ENCODE data around the gene FGA. TPM values are rescaled to one million over a fixed set of nuclear protein-coding genes. Genes with fewer than 3 reads are reported as not detected.

FGA gene
- total RNA-seq, 1 experiment from 2014 or later = not detected

- in situ Hi-C loops (cut with HindIII; ENCODE audit: low pct_unique_long_range_greater_than_20kb, low sequenced_read_pairs) = no loop called here
- peak; percentile 47 for DNase-seq (ENCODE audit: low read depth)
Observed at GRCh38 chr4:154559494-154560418, 30.8 kb downstream of the FGA start.

DNA sequence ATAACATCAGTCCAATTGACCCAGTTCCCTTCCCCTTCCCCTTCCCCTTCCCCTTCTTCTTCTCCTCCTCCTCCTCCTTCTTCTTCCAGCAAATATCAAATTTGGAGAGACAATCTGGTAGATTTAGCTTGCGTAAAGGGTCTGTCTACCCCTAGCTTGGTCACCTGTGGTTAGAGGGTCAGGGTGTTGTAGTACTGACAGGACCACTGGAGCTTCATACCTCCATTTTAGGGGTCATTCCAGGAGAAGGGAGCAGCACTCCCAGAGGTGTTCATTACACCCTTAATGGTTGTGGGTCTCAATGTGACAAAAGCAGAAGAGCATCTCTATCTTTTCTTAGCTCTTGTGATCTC is 31.4 kb downstream of the FGA start:
- in situ Hi-C loops (cut with HindIII; ENCODE audit: low pct_unique_long_range_greater_than_20kb, low sequenced_read_pairs) = no loop called here
- no peak for DNase-seq (ENCODE audit: low read depth)

GRCh38 chr4:154551872-154552686 is 38.5 kb downstream of the FGA start:
- in situ Hi-C loops (cut with HindIII; ENCODE audit: low pct_unique_long_range_greater_than_20kb, low sequenced_read_pairs) = no loop called here
- peak; percentile 47 for DNase-seq (ENCODE audit: low read depth)

DNA sequence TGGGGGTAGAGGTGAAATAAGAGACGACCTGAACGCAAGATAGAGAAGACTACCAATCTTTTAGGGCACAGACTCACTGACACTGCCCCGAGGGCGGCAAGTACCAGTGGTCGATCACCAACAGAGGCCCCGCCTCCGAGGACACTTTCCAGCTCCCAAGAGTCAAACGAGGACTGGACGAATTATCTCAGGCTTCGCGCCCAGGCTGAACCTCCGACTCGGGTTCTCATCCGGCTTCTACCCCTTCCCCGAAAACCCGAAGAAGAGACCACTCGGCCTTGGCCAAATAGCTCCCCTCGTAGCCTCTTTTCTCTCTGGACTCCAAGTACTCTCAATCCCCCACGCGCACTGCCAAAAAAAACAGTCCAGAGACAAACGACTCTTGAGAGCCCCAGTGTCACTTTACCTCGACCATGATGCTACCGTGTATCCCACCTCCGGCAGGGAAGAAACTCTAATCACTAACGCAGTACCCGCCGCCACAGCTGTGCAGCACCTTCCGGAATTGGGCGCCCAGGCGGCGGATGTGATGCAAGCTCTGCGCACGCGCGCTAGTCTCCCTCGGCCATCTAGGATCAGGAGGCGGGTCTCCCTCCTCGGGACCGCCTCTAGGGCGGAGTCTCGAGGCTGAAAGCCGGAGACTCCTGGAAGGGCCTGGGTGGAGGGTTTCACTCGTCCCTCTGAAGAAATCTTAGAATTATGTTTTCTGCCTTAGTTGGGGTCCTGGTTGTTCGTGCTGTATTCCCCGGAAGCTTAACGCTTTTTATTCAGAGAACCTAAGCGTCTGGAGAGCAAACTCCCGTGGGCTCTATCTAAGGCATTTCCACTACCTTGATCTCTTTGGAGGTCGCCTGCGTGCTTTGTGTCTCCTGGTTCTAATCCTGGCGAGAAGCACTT is 40.4 kb downstream of the FGA start, which contains the start of gene PLRG1:
PLRG1 (minus strand) TSS at position 507 of the 897 bp plus-strand sequence; CDS start at position 415, 92 bp downstream.
- in situ Hi-C loops (cut with HindIII; ENCODE audit: low pct_unique_long_range_greater_than_20kb, low sequenced_read_pairs) = no loop called here
- DNase-seq (ENCODE audit: low read depth) = peak; percentile 86

DNA sequence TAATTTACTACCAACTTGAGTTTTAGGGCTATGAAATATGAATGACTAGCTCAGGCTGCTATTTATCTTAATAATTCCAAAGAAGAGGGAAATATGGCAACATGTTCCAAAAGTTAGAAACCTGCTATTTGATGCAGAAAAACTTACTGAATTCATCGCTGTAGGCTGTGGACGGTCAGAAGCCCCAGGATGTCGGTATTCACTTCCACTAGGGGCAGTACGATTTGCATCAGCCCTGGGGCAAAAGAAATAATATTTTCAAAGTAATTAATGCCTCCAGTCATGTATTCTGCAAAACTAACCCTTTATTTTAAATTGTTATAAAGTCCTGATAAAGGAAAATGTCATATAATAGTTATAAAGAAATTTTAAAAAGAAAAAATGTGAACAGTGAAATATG is 44.9 kb downstream of the FGA start:
- in situ Hi-C loops (cut with HindIII; ENCODE audit: low pct_unique_long_range_greater_than_20kb, low sequenced_read_pairs) = no loop called here
- no peak for DNase-seq (ENCODE audit: low read depth)

- no peak for DNase-seq (ENCODE audit: low read depth)
- in situ Hi-C loops (cut with HindIII; ENCODE audit: low pct_unique_long_range_greater_than_20kb, low sequenced_read_pairs) = no loop called here
Observed at GRCh38 chr4:154542271-154542879, 48.2 kb downstream of the FGA start.

Other genes with a start within 250 kb of the FGA start
- gene DCHS2, start 98.9 kb downstream of the FGA start, total RNA-seq (2014; rRNA removed; shearing (Covaris generic); ENCODE audit: low replicate concordance) = 0.34 and 3.0 TPM in 2 replicates
- 62.1 and 105 TPM in 2 replicates for gene PLRG1, start 40.3 kb downstream of the FGA start, total RNA-seq (2014; rRNA removed; shearing (Covaris generic); ENCODE audit: low replicate concordance)
- gene FGB, start 27.7 kb downstream of the FGA start, total RNA-seq (2014; rRNA removed; shearing (Covaris generic); ENCODE audit: low replicate concordance) = 0.37 TPM in 1 of 2 replicates, not detected in the other
- not detected in 2 replicates for gene FGG, start 21.9 kb upstream of the FGA start, total RNA-seq (2014; rRNA removed; shearing (Covaris generic); ENCODE audit: low replicate concordance)
- gene LRAT, start 153.3 kb upstream of the FGA start, total RNA-seq (2014; rRNA removed; shearing (Covaris generic); ENCODE audit: low replicate concordance) = 0.17 TPM in 2 replicates
- 3.5 TPM in 1 of 2 replicates, not detected in the other for gene RBM46, start 190.5 kb upstream of the FGA start, total RNA-seq (2014; rRNA removed; shearing (Covaris generic); ENCODE audit: low replicate concordance)